ENCODE data around the gene GIPC3.
"Not testable (repeated sequence)": the region's sequence is repeated elsewhere in the genome, so short reads cannot be mapped to it uniquely, and the experiment has no call there.

GIPC3 gene

GRCh38 chr19:3576696-3577443 lies 8.4 kb upstream of the GIPC3 start:
- no peak for FAIRE-seq

GRCh38 chr19:3577723-3578344 lies 7.4 kb upstream of the GIPC3 start:
- no peak for FAIRE-seq

- no peak for FAIRE-seq
Measured at GRCh38 chr19:3578390-3578789, 6.9 kb upstream of the GIPC3 start.

- no peak for FAIRE-seq
Measured at GRCh38 chr19:3580156-3580934, 4.9 kb upstream of the GIPC3 start.

- not testable (repeated sequence) for FAIRE-seq
Measured at GRCh38 chr19:3581792-3582191, 3.5 kb upstream of the GIPC3 start.

- not testable (repeated sequence) for FAIRE-seq
Measured at GRCh38 chr19:3584036-3584802, 1.1 kb upstream of the GIPC3 start.

- no peak for FAIRE-seq
Measured at GRCh38 chr19:3586127-3586626, 899 bp downstream of the GIPC3 start.

- FAIRE-seq: no peak
Measured at GRCh38 chr19:3586707-3587346, 1.5 kb downstream of the GIPC3 start.

- FAIRE-seq: no peak
Measured at GRCh38 chr19:3589439-3589838, 4.2 kb downstream of the GIPC3 start.

GRCh38 chr19:3589949-3590348 lies 4.7 kb downstream of the GIPC3 start:
- FAIRE-seq: no peak

GRCh38 chr19:3590991-3591659 lies 5.8 kb downstream of the GIPC3 start:
- no peak for FAIRE-seq

- FAIRE-seq: no peak
Measured at GRCh38 chr19:3591876-3592613, 6.8 kb downstream of the GIPC3 start.

- no peak for FAIRE-seq
Measured at GRCh38 chr19:3593156-3593555, 7.9 kb downstream of the GIPC3 start.

GRCh38 chr19:3595521-3596061 lies 10.3 kb downstream of the GIPC3 start:
- FAIRE-seq: no peak

- no peak for FAIRE-seq
Measured at GRCh38 chr19:3599776-3600187, 14.5 kb downstream of the GIPC3 start.

GRCh38 chr19:3601021-3601420 lies 15.7 kb downstream of the GIPC3 start:
- FAIRE-seq: no peak

- FAIRE-seq: no peak
Measured at GRCh38 chr19:3603121-3603811, 18.0 kb downstream of the GIPC3 start.

- FAIRE-seq: no peak
Measured at GRCh38 chr19:3604227-3604986, 19.1 kb downstream of the GIPC3 start.

- FAIRE-seq: no peak
Measured at GRCh38 chr19:3604987-3605343, 19.7 kb downstream of the GIPC3 start.

Measured in A204.1 (cell line).